ENCODE results near the gene RHBDL1. TPM values are rescaled to one million over a fixed set of nuclear protein-coding genes. Genes with fewer than 3 reads are reported as not detected.

The RHBDL1 gene
- total RNA-seq, 2 donors from 2014 or later = 3.5 to 5.8 TPM

DNA sequence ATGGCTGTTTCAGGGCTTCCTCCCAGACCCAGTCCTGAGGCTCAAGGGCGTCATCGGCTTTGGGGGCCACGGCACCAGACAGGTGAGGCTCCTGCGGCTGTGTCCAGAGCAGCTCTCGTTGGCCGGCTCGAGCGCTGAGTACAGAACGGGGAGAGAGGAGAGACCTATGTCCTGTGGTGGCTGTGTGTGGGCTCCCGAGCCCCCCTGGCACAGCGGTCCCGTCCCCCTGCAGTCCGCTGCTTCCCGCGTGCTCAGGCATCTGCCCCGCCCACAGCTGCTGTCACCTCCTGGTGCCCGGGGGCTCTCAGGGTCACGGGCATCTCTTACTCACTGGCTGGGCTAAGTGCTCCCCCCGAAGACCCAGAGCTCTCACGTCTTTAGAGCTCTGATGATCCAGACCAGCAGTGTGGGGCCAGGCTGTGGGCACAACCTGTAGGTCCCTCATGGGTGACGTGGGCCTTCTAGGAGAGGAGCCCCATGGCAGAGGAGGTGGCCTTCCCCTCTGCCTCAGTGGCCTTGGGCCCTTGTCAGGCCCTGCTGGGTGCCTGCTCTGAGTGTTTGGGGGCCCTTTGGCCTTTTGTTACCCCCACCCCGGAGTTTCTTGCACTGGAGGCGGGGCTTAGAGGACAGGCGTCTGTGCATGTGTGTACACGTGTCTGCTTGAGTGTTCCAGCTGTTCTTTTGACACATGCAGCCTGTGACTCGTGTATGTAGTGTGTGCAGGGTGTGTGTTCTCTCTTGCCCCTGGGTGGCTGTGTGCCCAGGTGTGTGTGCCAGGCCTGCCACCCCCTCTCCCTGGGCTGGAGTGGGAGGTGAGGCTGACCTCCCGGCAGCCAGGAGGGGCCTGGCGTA, 22.8 kb upstream of the RHBDL1 start:
- H3K4me1 Mint-ChIP-seq (ENCODE audit: low read depth) = peaks cover 6% of the 10 kb centered on the region
- no peaks in the 10 kb centered on the region for H3K9me3 Mint-ChIP-seq
- DNase-seq (no peak), ATAC-seq (replicated peaks in 1 of 2) (no peak)
- H3K4me3 Mint-ChIP-seq = no peak overlapping the region
- no peaks in the 10 kb centered on the region for H3K36me3 Mint-ChIP-seq (ENCODE audit: insufficient read depth in 2 of 2)
- no peak overlapping the region for H3K27ac Mint-ChIP-seq
- H3K27me3 Mint-ChIP-seq (ENCODE audit: low read depth) = no peaks in the 10 kb centered on the region

DNA sequence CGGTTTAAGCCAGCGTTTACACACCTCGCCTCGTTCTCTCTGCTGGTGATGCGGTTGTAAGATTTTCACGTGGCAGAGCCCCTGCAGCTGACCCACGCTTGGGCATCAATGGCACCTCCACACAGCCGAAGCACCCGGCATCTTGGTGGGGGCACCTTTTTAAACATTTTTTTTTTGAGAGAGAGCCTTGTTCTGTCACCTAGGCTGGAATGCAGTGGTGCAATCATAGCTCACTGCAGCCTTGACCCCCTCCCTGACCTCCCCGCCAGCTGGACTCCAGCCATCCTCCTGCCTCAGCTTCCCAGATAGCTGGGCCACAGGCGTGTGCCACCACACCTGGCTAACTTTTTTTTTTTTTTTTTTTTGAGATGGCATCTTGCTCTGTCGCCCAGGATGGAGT, 21.4 kb upstream of the RHBDL1 start:
- no peaks in the 10 kb centered on the region for H3K36me3 Mint-ChIP-seq (ENCODE audit: insufficient read depth in 2 of 2)
- ATAC-seq (replicated peaks in 1 of 2) = no peak

DNA sequence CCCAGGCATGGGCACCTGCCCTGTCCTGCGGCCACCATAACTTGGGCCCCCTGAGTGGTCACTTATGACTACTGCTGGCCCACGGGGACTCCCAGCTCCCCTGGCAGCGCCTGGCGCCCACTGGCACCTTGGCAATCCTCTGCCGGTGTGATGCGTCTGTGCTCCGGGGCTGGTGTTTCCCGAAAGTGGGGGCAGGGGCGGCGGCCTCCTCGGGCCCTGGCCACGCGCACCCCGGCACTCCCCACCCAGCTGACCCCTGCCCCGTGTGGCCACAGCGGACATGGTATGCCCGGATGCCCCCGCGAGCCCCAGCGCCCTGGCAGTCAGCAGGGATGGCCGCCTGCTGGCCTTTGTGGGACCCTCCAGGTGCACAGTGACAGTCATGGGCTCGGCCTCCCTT, 18.0 kb upstream of the RHBDL1 start:
- Mint-ChIP-seq H3K4me1 (ENCODE audit: low read depth) (peaks cover 5% of the 10 kb centered on the region), H3K9me3 (no peaks in the 10 kb centered on the region), H3K36me3 (ENCODE audit: insufficient read depth in 2 of 2) (no peaks in the 10 kb centered on the region), H3K27ac (no peak overlapping the region), H3K4me3 (no peak overlapping the region), H3K27me3 (ENCODE audit: low read depth) (no peaks in the 10 kb centered on the region)
- DNase-seq (no peak), ATAC-seq (replicated peaks in 1 of 2) (no peak)

More for the DNA sequence above, 21.4 kb upstream of the RHBDL1 start:
- no peak for DNase-seq
- Mint-ChIP-seq H3K9me3 (no peaks in the 10 kb centered on the region), H3K4me3 (no peak overlapping the region), H3K4me1 (ENCODE audit: low read depth) (no peaks in the 10 kb centered on the region), H3K27ac (no peak overlapping the region), H3K27me3 (ENCODE audit: low read depth) (no peaks in the 10 kb centered on the region)

DNA sequence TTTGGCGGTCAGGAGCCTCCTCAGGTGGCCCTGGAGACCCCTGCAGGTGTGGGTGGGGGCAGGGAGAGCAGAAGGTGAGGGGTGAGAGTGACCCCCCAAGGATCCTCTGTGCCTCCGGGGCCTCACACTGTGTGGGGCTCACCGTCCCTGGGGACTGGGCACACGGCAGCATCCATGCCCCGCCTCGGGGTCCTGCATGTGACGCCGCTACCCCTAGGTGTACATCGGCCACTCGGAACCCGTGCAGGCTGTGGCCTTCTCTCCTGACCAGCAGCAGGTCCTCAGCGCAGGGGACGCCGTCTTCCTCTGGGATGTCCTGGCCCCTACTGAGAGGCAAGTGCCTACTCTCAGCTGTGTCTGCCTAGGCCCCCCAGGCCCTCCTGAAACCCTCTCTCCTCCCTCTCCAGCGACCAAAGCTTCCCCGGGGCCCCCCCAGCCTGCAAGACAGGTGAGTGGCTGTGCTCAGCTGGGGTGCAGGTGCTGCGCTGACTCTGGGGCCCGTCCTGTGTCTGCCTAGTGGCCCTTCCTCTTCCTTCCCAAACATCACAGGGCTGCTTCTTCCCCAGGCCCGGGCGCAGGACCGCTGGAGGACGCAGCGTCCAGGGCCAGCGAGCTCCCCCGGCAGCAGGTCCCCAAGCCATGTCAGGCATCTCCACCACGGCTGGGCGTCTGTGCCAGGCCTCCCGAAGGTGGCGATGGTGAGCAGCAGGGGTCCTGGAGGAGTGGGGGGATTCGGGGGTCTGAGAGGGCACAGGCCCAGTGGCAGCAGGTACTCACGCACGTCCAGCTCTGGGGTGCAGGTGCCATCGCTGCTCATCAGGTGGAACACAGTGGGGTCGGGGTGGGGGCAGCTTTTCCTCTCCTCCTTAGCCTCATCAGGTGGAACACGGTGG, 16.5 kb upstream of the RHBDL1 start:
- Mint-ChIP-seq H3K27me3 (ENCODE audit: low read depth) (no peaks in the 10 kb centered on the region), H3K4me3 (no peak overlapping the region), H3K9me3 (no peaks in the 10 kb centered on the region), H3K4me1 (ENCODE audit: low read depth) (peaks cover 5% of the 10 kb centered on the region), H3K27ac (no peak overlapping the region), H3K36me3 (ENCODE audit: insufficient read depth in 2 of 2) (no peaks in the 10 kb centered on the region)
- no peak for ATAC-seq (replicated peaks in 1 of 2)
- no peak for DNase-seq

DNA sequence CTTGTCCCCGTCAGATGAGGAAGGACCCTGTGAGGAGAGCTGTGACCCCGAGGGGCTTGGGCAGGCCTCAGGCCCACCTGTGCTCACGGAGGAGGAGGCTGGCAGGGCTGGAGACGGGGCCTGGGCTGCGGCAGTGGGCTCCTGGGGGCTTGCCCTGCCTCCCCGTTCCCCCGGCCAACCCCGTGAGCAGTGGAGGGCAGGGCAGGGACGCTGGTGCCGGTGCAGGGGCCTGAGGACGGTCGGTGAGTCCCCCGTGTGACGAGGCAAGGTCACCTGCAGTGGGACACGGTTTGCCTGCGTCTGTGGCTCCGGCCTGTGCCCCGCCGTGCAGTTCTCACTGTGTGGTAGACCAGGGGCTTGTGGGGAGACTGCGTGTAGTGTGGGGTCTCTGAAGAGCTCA, 15.9 kb upstream of the RHBDL1 start:
- ATAC-seq (replicated peaks in 1 of 2) (no peak), DNase-seq (no peak)
- no peaks in the 10 kb centered on the region for H3K9me3 Mint-ChIP-seq
- no peaks in the 10 kb centered on the region for H3K36me3 Mint-ChIP-seq (ENCODE audit: insufficient read depth in 2 of 2)
- peaks cover 5% of the 10 kb centered on the region for H3K4me1 Mint-ChIP-seq (ENCODE audit: low read depth)
- H3K27ac Mint-ChIP-seq = no peak overlapping the region
- no peak overlapping the region for H3K4me3 Mint-ChIP-seq
- H3K27me3 Mint-ChIP-seq (ENCODE audit: low read depth) = no peaks in the 10 kb centered on the region

DNA sequence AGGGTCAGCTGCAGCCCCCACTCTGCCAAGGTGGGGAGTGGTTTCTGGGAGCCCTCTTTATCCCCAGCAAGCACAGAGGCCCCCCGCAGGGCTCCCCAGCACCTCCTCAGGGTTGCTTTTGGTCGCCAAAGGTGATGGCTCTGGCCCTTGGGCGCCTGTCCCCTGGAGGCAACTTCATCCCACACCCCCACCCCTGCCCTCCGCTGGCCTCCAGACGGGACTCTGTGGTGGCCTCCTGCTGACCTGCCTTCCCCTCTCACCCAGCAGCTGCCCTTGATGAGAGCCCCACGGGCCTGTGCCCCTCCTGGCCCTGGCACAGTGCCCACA, 15.4 kb upstream of the RHBDL1 start:
- H3K36me3 Mint-ChIP-seq (ENCODE audit: insufficient read depth in 2 of 2) = no peaks in the 10 kb centered on the region
- H3K27ac Mint-ChIP-seq = no peak overlapping the region
- DNase-seq (no peak), ATAC-seq (replicated peaks in 1 of 2) (peak in 1 of 2 donors; percentile 8)
- no peaks in the 10 kb centered on the region for H3K27me3 Mint-ChIP-seq (ENCODE audit: low read depth)
- no peak overlapping the region for H3K4me3 Mint-ChIP-seq
- no peaks in the 10 kb centered on the region for H3K9me3 Mint-ChIP-seq
- H3K4me1 Mint-ChIP-seq (ENCODE audit: low read depth) = peaks cover 5% of the 10 kb centered on the region

DNA sequence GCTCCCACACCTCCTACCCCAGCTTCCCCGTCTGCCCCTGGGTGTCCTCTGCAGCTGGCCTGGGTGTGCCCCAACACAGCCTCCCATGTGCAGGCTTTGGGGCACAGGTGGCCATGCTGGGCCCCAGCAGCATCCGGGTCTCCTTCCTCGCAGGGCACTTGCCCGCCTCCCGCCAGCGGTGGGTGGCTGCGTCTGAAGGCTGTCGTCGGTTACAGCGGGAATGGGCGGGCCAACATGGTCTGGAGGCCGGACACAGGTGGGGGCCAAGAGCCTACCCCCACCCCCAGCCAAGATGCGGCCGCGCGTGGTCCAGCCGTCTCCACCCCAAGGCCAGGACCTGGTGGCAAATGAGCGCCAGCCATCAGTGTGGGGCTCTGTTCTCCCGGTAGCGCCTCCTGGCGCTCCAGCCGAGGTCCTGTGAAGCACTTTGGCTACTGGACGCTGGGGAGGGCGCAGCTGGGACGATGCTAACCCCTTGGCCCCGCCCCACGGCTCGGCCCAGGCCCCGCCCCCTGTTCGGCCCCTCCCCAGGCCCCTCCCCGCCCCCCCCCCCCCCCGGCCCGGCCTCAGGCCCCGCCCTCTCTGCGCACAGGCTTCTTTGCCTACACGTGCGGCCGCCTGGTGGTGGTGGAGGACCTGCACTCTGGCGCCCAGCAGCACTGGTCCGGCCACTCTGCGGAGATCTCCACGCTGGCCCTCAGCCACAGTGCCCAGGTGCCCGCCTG, 14.8 kb upstream of the RHBDL1 start:
- H3K9me3 Mint-ChIP-seq = no peaks in the 10 kb centered on the region
- H3K27me3 Mint-ChIP-seq (ENCODE audit: low read depth) = no peaks in the 10 kb centered on the region
- peak; percentile 78 to 83 for ATAC-seq (replicated peaks in 1 of 2)
- peak; percentile 75 to 82 for DNase-seq
- H3K4me3 Mint-ChIP-seq = no peak overlapping the region
- H3K27ac Mint-ChIP-seq = no peak overlapping the region
- peaks cover 5% of the 10 kb centered on the region for H3K4me1 Mint-ChIP-seq (ENCODE audit: low read depth)
- no peaks in the 10 kb centered on the region for H3K36me3 Mint-ChIP-seq (ENCODE audit: insufficient read depth in 2 of 2)

DNA sequence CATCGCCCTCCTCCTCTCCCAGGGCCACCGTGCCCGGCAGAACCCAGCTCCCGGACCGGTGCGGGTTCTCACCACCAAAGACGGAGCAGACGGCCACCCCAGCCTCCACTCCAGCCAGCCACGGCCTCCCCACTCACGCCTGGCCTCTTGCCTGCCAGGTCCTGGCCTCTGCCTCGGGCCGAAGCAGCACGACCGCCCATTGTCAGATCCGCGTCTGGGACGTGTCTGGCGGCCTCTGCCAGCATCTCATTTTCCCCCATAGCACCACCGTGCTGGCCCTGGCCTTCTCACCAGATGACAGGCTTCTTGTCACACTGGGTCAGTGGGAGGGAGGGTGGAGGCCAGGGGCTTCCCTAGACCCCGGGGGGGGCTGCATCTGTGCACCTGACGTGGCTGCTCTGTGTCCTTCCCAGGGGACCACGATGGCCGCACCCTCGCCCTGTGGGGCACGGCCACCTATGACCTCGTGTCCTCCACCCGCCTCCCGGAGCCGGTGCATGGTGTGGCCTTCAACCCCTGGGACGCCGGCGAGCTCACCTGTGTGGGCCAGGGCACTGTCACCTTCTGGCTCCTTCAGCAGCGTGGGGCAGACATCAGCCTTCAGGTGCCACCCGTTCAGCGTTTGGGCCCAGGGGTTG, 14.2 kb upstream of the RHBDL1 start:
- Mint-ChIP-seq H3K27ac (no peak overlapping the region), H3K36me3 (ENCODE audit: insufficient read depth in 2 of 2) (no peaks in the 10 kb centered on the region), H3K4me1 (ENCODE audit: low read depth) (peaks cover 5% of the 10 kb centered on the region), H3K27me3 (ENCODE audit: low read depth) (no peaks in the 10 kb centered on the region), H3K4me3 (no peak overlapping the region), H3K9me3 (no peaks in the 10 kb centered on the region)
- peak in 1 of 2 donors; percentile 7 for ATAC-seq (replicated peaks in 1 of 2)
- DNase-seq = no peak

DNA sequence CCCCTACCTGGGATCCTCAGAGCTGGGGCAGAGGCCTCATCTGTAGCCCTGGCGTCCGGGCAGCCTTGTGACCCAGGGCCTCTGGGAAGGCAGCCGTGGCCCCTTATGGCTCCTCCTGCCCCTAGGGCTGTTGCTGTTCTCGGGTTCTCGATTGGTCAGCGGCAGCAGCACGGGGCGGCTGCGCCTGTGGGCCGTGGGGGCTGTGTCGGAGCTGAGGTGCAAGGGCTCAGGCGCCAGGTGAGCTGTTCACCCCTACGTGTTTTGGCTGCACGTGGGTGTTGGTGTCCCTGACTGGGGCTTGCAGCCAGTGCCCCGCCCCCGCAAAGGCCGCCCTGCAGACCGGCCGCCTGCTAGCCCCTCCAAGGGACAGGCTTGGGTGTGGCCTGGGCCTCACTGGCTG, 13.4 kb upstream of the RHBDL1 start:
- Mint-ChIP-seq H3K27ac (no peak overlapping the region), H3K9me3 (no peaks in the 10 kb centered on the region), H3K27me3 (ENCODE audit: low read depth) (no peaks in the 10 kb centered on the region), H3K36me3 (ENCODE audit: insufficient read depth in 2 of 2) (no peaks in the 10 kb centered on the region), H3K4me1 (ENCODE audit: low read depth) (peaks cover 5% of the 10 kb centered on the region), H3K4me3 (no peak overlapping the region)
- no peak for DNase-seq
- ATAC-seq (replicated peaks in 1 of 2) = no peak

DNA sequence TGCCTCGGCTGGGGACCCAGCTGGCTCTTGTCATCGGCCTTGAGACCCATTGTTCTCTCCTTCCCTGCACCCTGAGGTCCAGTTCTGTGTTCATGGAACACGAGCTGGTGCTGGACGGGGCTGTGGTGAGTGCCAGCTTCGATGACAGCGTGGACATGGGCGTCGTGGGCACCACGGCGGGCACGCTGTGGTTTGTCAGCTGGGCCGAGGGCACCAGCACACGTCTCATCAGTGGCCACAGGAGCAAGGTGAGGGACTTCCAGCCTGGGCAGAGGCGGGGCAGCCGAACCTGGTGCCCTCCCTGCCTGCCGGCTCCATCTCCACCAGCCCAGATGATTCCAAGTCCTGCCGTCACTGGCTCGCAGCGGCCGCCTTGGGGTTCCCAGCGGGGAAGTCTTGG, 12.9 kb upstream of the RHBDL1 start:
- Mint-ChIP-seq H3K9me3 (no peaks in the 10 kb centered on the region), H3K4me1 (ENCODE audit: low read depth) (peaks cover 7% of the 10 kb centered on the region), H3K4me3 (no peak overlapping the region), H3K36me3 (ENCODE audit: insufficient read depth in 2 of 2) (no peaks in the 10 kb centered on the region), H3K27me3 (ENCODE audit: low read depth) (no peaks in the 10 kb centered on the region), H3K27ac (no peak overlapping the region)
- ATAC-seq (replicated peaks in 1 of 2) (no peak), DNase-seq (no peak)

DNA sequence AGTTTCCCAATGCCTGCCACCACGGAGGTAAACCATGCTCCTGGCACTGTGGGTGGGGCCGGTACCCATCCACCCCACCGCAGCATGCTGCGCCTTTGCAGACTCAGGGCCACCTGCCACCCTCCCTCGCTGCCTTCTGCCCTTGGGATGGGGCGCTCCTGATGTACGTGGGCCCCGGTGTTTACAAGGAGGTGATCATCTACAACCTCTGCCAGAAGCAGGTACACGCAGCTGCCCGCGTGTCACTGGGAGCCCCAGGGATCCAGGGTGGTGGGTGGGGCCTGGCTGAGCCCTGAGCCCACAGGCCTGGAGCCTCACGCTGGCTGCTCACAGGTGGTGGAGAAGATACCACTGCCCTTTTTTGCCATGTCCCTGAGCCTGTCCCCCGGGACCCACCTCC, 8.9 kb upstream of the RHBDL1 start:
- Mint-ChIP-seq H3K9me3 (no peaks in the 10 kb centered on the region), H3K27ac (no peak overlapping the region), H3K36me3 (ENCODE audit: insufficient read depth in 2 of 2) (peaks cover 0 to 2% of the 10 kb centered on the region in 2 donors), H3K4me3 (no peak overlapping the region), H3K27me3 (ENCODE audit: low read depth) (no peaks in the 10 kb centered on the region), H3K4me1 (ENCODE audit: low read depth) (peaks cover 9% of the 10 kb centered on the region)
- no peak for DNase-seq
- no peak for ATAC-seq (replicated peaks in 1 of 2)

DNA sequence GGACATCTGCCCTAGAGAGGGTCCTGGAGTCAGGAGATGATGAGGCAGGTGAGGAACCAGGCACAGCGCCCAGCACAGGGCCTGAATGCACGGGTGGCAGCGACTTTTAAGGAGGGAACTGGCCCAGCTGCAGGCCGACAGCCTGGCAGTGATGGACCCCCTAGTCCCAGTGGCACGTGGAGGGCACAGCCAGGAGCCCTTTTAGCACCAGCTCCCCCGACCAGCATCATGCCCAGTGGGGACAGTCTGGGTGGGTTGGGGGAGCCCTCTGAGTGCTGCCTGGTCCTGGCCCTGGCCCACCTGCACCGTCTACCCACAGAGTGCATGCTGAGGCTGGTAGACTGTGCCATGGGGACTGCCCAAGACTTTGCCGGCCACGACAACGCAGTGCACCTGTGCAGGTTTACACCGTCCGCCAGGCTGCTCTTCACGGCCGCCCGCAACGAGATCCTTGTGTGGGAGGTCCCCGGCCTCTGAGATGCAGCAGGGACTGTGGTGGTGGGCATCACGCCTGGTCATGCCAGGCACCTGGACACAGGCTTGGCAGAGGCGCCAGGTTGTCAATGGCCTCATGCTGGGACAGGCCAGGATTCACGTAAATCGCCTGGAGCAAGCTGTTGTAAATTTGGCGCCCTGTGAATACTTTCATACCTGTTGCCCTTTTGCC, 8.2 kb upstream of the RHBDL1 start:
- peaks cover 9% of the 10 kb centered on the region for H3K4me1 Mint-ChIP-seq (ENCODE audit: low read depth)
- no peak for ATAC-seq (replicated peaks in 1 of 2)
- no peaks in the 10 kb centered on the region for H3K9me3 Mint-ChIP-seq
- peak overlapping the region; percentile 79 to 85 for H3K4me3 Mint-ChIP-seq
- H3K36me3 Mint-ChIP-seq (ENCODE audit: insufficient read depth in 2 of 2) = peaks cover 0 to 2% of the 10 kb centered on the region in 2 donors
- H3K27me3 Mint-ChIP-seq (ENCODE audit: low read depth) = no peaks in the 10 kb centered on the region
- DNase-seq = no peak
- H3K27ac Mint-ChIP-seq = peak overlapping the region; percentile 85
